Activated CD8-positive, alpha-beta T cell treated with anti-CD3 and anti-CD28 coated beads for 36 hours (primary cell): ENCODE results near the gene LRP6. TPM values are rescaled to one million over a fixed set of nuclear protein-coding genes. Genes with fewer than 3 reads are reported as not detected.

Source experiments
- ATAC-seq: fragments of 200-7000 bp; cut with Tn5 transposase; one replicate; pipeline ENCODE4 v1.10.0; 2021; ENCODE audit warnings: mild to moderate bottlenecking, moderate library complexity
- CTCF ChIA-PET: fragments of 350-600 bp; sonication (Branson Sonifier 250); formaldehyde crosslinking; loops from one replicate; lab custom pipeline; 2021; ENCODE audit warnings: antibody characterized with exemption; lab: Charles Lee
- POLR2A ChIA-PET: fragments of 350-600 bp; sonication (Branson Sonifier 250); formaldehyde crosslinking; loops from one replicate; lab custom pipeline; 2021; ENCODE audit warnings: antibody characterized with exemption; lab: Charles Lee
- DNase-seq: peaks from one replicate; pipeline ENCODE4 v3.0.0-alpha.2; 2020
- H3K27ac Mint-ChIP-seq: one replicate; pipeline ENCODE4 v1.8.0; 2021; ENCODE audit warnings: mild to moderate bottlenecking, mixed read lengths
- H3K27me3 Mint-ChIP-seq: one replicate; pipeline ENCODE4 v1.8.0; 2021; ENCODE audit warnings: mixed read lengths
- H3K36me3 Mint-ChIP-seq: one replicate; pipeline ENCODE4 v1.8.0; 2021; ENCODE audit warnings: low read depth, mixed read lengths
- H3K4me1 Mint-ChIP-seq: one replicate; pipeline ENCODE4 v1.8.0; 2021; ENCODE audit warnings: low read depth, mixed read lengths
- H3K4me3 Mint-ChIP-seq: one replicate; pipeline ENCODE4 v1.8.0; 2021; ENCODE audit warnings: mild to moderate bottlenecking, moderate library complexity, mixed read lengths
- H3K9me3 Mint-ChIP-seq: one replicate; pipeline ENCODE4 v1.8.0; 2021; ENCODE audit warnings: mixed read lengths
- CTCF ChIP-seq: fragments of 200-600 bp; IDR thresholded peaks from one replicate; pipeline ENCODE4 v1.8.0; 2022; ENCODE audit warnings: antibody characterized with exemption, mild to moderate bottlenecking
- intact Hi-C: fragments of 100-400 bp; cut with micrococcal nuclease; formaldehyde crosslinking; loops from one replicate; pipeline ENCODE4 v1.10.0; 2022
- total RNA-seq, 2 experiments: library from RNA; stranded (reverse); gene quantifications; one replicate each; pipeline ENCODE4 v1.2.3, GENCODE V29; 2021

Gene LRP6
- total RNA-seq, 2 experiments from 2014 or later = 1.3 to 2.0 TPM

GRCh38 chr12:12191008-12191407 lies 75.8 kb downstream of the LRP6 start:
- no peaks in the 10 kb centered on the region for H3K9me3 Mint-ChIP-seq
- no peak for ATAC-seq
- TF ChIP-seq CTCF = no peak
- no peaks in the 10 kb centered on the region for H3K36me3 Mint-ChIP-seq
- intact Hi-C loops = no loop called here
- H3K4me3 Mint-ChIP-seq = no peak overlapping the region
- no peak overlapping the region for H3K27ac Mint-ChIP-seq
- peaks cover 5% of the 10 kb centered on the region for H3K27me3 Mint-ChIP-seq
- POLR2A ChIA-PET = interaction anchor here (1.2 kb wide), 1 partner anchor 10 kb away, joined by 4 read pairs; no protein-coding TSS in a partner anchor
- CTCF ChIA-PET = interaction anchor here (0.9 kb wide), 1 partner anchor 137 kb away, joined by 3 read pairs; no protein-coding TSS in a partner anchor
- H3K4me1 Mint-ChIP-seq = peaks cover 4% of the 10 kb centered on the region
- no peak for DNase-seq

- Mint-ChIP-seq H3K27me3 (peaks cover 5% of the 10 kb centered on the region), H3K27ac (no peak overlapping the region), H3K36me3 (no peaks in the 10 kb centered on the region), H3K4me1 (peaks cover 4% of the 10 kb centered on the region), H3K4me3 (no peak overlapping the region), H3K9me3 (no peaks in the 10 kb centered on the region)
- POLR2A ChIA-PET = interaction anchor here (1.2 kb wide), 1 partner anchor 11 kb away, joined by 4 read pairs; no protein-coding TSS in a partner anchor
- CTCF ChIA-PET = interaction anchor here (0.9 kb wide), 1 partner anchor 137 kb away, joined by 3 read pairs; no protein-coding TSS in a partner anchor
- TF ChIP-seq CTCF = no peak
- DNase-seq (no peak), ATAC-seq (no peak)
- intact Hi-C loops = no loop called here
Measured at GRCh38 chr12:12190087-12190809, 76.6 kb downstream of the LRP6 start.

GRCh38 chr12:12185414-12185813 lies 81.4 kb downstream of the LRP6 start:
- H3K27me3 Mint-ChIP-seq = peaks cover 4% of the 10 kb centered on the region
- ChIA-PET POLR2A (no interaction called here), CTCF (no interaction called here)
- no peak for DNase-seq
- TF ChIP-seq CTCF = no peak
- intact Hi-C loops = no loop called here
- no peaks in the 10 kb centered on the region for H3K36me3 Mint-ChIP-seq
- no peak overlapping the region for H3K4me3 Mint-ChIP-seq
- ATAC-seq = no peak
- H3K27ac Mint-ChIP-seq = no peak overlapping the region
- H3K9me3 Mint-ChIP-seq = no peaks in the 10 kb centered on the region
- peaks cover 3% of the 10 kb centered on the region for H3K4me1 Mint-ChIP-seq

- CTCF ChIA-PET = interaction anchor here (0.5 to 1.4 kb wide), 6 partner anchors 10 to 145 kb away, joined by 3 to 4 read pairs (median 3); no protein-coding TSS in a partner anchor
- no peak for ATAC-seq
Measured at GRCh38 chr12:12182703-12183365, 84.0 kb downstream of the LRP6 start.

More at GRCh38 chr12:12182703-12183365, 84.0 kb downstream of the LRP6 start:
- TF ChIP-seq CTCF = no peak
- H3K36me3 Mint-ChIP-seq = no peaks in the 10 kb centered on the region
- H3K4me1 Mint-ChIP-seq = no peaks in the 10 kb centered on the region
- intact Hi-C loops = no loop called here
- H3K27ac Mint-ChIP-seq = no peak overlapping the region
- H3K27me3 Mint-ChIP-seq = peaks cover 9% of the 10 kb centered on the region
- H3K9me3 Mint-ChIP-seq = no peaks in the 10 kb centered on the region
- no peak for DNase-seq
- POLR2A ChIA-PET = interaction anchor here (0.5 kb wide), 1 partner anchor 112 kb away, joined by 3 read pairs; the partner anchor contains the start of gene BCL2L14
- no peak overlapping the region for H3K4me3 Mint-ChIP-seq
